GM12878 (cell line): Measurements from ENCODE around the gene LAIR1. TPM values are rescaled to one million over a fixed set of nuclear protein-coding genes. Genes with fewer than 3 reads are reported as not detected.

Experiments
- ATAC-seq: fragments of 200-7000 bp; cut with Tn5 transposase; 3 replicates; pipeline ENCODE4 v1.9.1; 2020; ENCODE audit warnings: mild to moderate bottlenecking, moderate library complexity
- BruUV-seq: library from RNA; stranded (reverse); fragments of 400-500 nt; replicated peaks from 2 replicates; lab custom pipeline; 2021; lab: Mats Ljungman, UMichigan
- CTCF ChIA-PET: fragments of 300-600 bp; sonication (Branson Sonifier 250); formaldehyde crosslinking; extraction: SDS; loops from one replicate; lab custom pipeline; 2021; ENCODE audit warnings: inconsistent platforms; lab: Yijun Ruan, JAX
- POLR2A ChIA-PET: fragments of 350-600 bp; formaldehyde crosslinking; extraction: SDS; loops from one replicate; lab custom pipeline; 2021; ENCODE audit warnings: inconsistent platforms; lab: Charles Lee
- RAD21 ChIA-PET: fragments of 300-600 bp; sonication (Branson Sonifier 250); formaldehyde crosslinking; loops from one replicate; lab custom pipeline; 2023; ENCODE audit warnings: antibody characterized with exemption; ENCODE audit not compliant: unreplicated experiment; lab: Charles Lee
- SMC1A ChIA-PET: fragments of 300-600 bp; sonication (Branson Sonifier 250); formaldehyde crosslinking; loops from one replicate; lab custom pipeline; 2023; ENCODE audit not compliant: unreplicated experiment, uncharacterized antibody; lab: Charles Lee
- DNase-seq: peaks from one replicate; pipeline ENCODE4 v3.0.0-alpha.2; 2011; ENCODE audit warnings: low read depth, low spot score
- FAIRE-seq: peaks from 3 replicates; lab custom pipeline; 2011; peaks lifted over from hg19 to GRCh38; lab: Jason Lieb, UNC
- H2AFZ ChIP-seq: 2 replicates; pipeline ENCODE4 v1.6.0; 2011; ENCODE audit warnings: low read depth, low read length, control low read depth; ENCODE audit not compliant: control insufficient read depth
- H3K27ac ChIP-seq: 2 replicates; pipeline ENCODE4 v1.5.1; 2011; ENCODE audit warnings: control low read depth; ENCODE audit not compliant: control insufficient read depth, insufficient read depth
- H3K27me3 ChIP-seq, 2 experiments: replicated peaks in 1 of 2; 2 replicates each; pipeline versions ENCODE4 v1.6.0 to v1.6.1; 2011; ENCODE audit warnings: low read length in 1 of 2; ENCODE audit not compliant: control insufficient read depth in 2 of 2, insufficient read depth in 2 of 2
- H3K36me3 ChIP-seq, 2 experiments: 2 replicates each; pipeline ENCODE4 v1.5.1; 2011; ENCODE audit warnings: low read length in 1 of 2; ENCODE audit not compliant: control insufficient read depth in 2 of 2, insufficient read depth in 2 of 2
- H3K4me1 ChIP-seq: 2 replicates; pipeline ENCODE4 v1.6.1; 2011; ENCODE audit warnings: mild to moderate bottlenecking, low read length, moderate library complexity, mixed read lengths; ENCODE audit not compliant: control insufficient read depth, insufficient read depth
- H3K4me2 ChIP-seq: 2 replicates; pipeline ENCODE4 v1.6.0; 2011; ENCODE audit warnings: control low read depth; ENCODE audit not compliant: control insufficient read depth, insufficient read depth
- H3K4me3 ChIP-seq: fragments of 200-600 bp; sonication (generic); 2 replicates; pipeline ENCODE4 v1.5.1; 2016
- H3K79me2 ChIP-seq: 2 replicates; pipeline ENCODE4 v1.6.0; 2011; ENCODE audit warnings: low read length; ENCODE audit not compliant: control insufficient read depth, insufficient read depth
- H3K9ac ChIP-seq: 2 replicates; pipeline ENCODE4 v1.8.0; 2011; ENCODE audit warnings: low read length, control low read depth, mixed read lengths; ENCODE audit not compliant: control insufficient read depth, insufficient read depth
- H3K9me3 ChIP-seq: replicated peaks from 3 replicates; pipeline ENCODE4 v1.5.1; 2011; ENCODE audit warnings: mild to moderate bottlenecking, low read length; ENCODE audit not compliant: control insufficient read depth, insufficient read depth
- H4K20me1 ChIP-seq: 2 replicates; pipeline ENCODE4 v1.6.0; 2011; ENCODE audit not compliant: control insufficient read depth, insufficient read depth
- ESRRA ChIP-seq: IDR thresholded peaks from 2 replicates; pipeline ENCODE4 v1.6.1; 2012; ENCODE audit warnings: mild to moderate bottlenecking, low read length, improper control_type of control experiment
- NFIC ChIP-seq: IDR thresholded peaks from 2 replicates; pipeline ENCODE4 v1.6.1; 2012; ENCODE audit warnings: low read depth, mild to moderate bottlenecking, inconsistent platforms, low read length, moderate library complexity
- NFYA ChIP-seq: IDR thresholded peaks from 2 replicates; pipeline ENCODE4 v1.6.1; 2011; ENCODE audit warnings: low read depth, mild to moderate bottlenecking, low read length, improper control_type of control experiment, borderline replicate concordance
- PAX8 ChIP-seq: fragments of 450-650 bp; IDR thresholded peaks from 2 replicates; pipeline ENCODE4 v1.6.1; 2017; ENCODE audit warnings: mild to moderate bottlenecking, moderate library complexity
- SIX5 ChIP-seq: IDR thresholded peaks from 2 replicates; pipeline ENCODE4 v1.6.1; 2011; ENCODE audit warnings: mild to moderate bottlenecking, low read depth, low read length, moderate library complexity; ENCODE audit not compliant: severe bottlenecking
- SRF ChIP-seq, 2 experiments: IDR thresholded peaks; 2 replicates each; pipeline ENCODE4 v1.6.1; 2011; ENCODE audit warnings: low read depth in 2 of 2, low read length in 2 of 2, mild to moderate bottlenecking in 1 of 2, moderate library complexity in 1 of 2
- STAT1 ChIP-seq: fragments of 450-650 bp; conservative IDR thresholded peaks from 2 replicates; pipeline ENCODE4 v1.6.1; 2014; ENCODE audit warnings: antibody characterized with exemption, mild to moderate bottlenecking
- TAF1 ChIP-seq: IDR thresholded peaks from 2 replicates; pipeline ENCODE4 v1.6.1; 2011; ENCODE audit warnings: mild to moderate bottlenecking, low read depth, low read length, borderline replicate concordance
- WGBS: methylation state at CpG from one replicate; pipeline ENCODE4 v1.1.6; 2016; ENCODE audit warnings: low lambda C conversion rate; ENCODE audit not compliant: insufficient replicate concordance, insufficient coverage; ENCODE audit errors: missing lambda C conversion rate; 5-methylcytosine and 5-hydroxymethylcytosine counted together
- in situ Hi-C: fragments of 300-500 bp; cut with MboI; formaldehyde crosslinking; loops from 9 replicates; pipeline ENCODE4 v1.14.3; 2018; ENCODE audit warnings: mixed read lengths
- intact Hi-C: fragments of 100-400 bp; cut with micrococcal nuclease; formaldehyde crosslinking; loops from one replicate; pipeline ENCODE4 v1.14.2; 2022; ENCODE audit not compliant: unreplicated experiment
- polyA plus RNA-seq, 11 experiments: library from polyadenylated mRNA; depleted of rRNA in 4 of 11; unstranded in 6 of 11; stranded (reverse) in 5 of 11; fragments of >200 nt; fragmentation: Nextera tagmentation in 4 of 11; fragmentation: Illumina TruSeq in 1 of 11; extraction: Ambion mirVana in 4 of 11; extraction: Trizol in 1 of 11; gene quantifications; 1 replicate in 1 of 11; 2 replicates in 10 of 11; pipeline versions ENCODE4 v1.2.1 to v1.2.3, GENCODE V29; 2011 to 2016; ENCODE audit warnings: inconsistent platforms in 2 of 11, missing spikeins in 2 of 11, low read depth in 1 of 11
- total RNA-seq, 4 experiments: library from RNA; depleted of rRNA in 3 of 4; stranded (reverse); fragments of >200 nt in 3 of 4; fragmentation: Illumina TruSeq in 1 of 4; extraction: Trizol in 1 of 4; gene quantifications; 2 replicates each; pipeline versions ENCODE4 v1.2.1 to v1.2.3, GENCODE V29; 2013 to 2021
- TF ChIP-seq, protein P1 (sequence below): IDR thresholded peaks from 2 replicates; pipeline ENCODE4 v1.6.1; 2012; ENCODE audit warnings: improper control_type of control experiment, low read depth, low read length; ENCODE audit not compliant: insufficient replicate concordance
- TF ChIP-seq, protein P2 (sequence below): fragments of 150-350 bp; IDR thresholded peaks from 2 replicates; pipeline ENCODE4 v1.6.1; 2014; ENCODE audit warnings: mild to moderate bottlenecking, low read depth, low read length
- TF ChIP-seq, protein P3 (sequence below): fragments of 450-650 bp; IDR thresholded peaks from 2 replicates; pipeline ENCODE4 v1.6.1; 2018; ENCODE audit warnings: mild to moderate bottlenecking, low read depth, moderate library complexity; ENCODE audit not compliant: partially characterized antibody

LAIR1 gene
- total and polyA plus RNA-seq, 10 of the 15 experiments (the other 5 are each of a cell fraction or from before 2014, with no cell fraction given): 8.6 to 58.2 (median 35.3) TPM

DNA sequence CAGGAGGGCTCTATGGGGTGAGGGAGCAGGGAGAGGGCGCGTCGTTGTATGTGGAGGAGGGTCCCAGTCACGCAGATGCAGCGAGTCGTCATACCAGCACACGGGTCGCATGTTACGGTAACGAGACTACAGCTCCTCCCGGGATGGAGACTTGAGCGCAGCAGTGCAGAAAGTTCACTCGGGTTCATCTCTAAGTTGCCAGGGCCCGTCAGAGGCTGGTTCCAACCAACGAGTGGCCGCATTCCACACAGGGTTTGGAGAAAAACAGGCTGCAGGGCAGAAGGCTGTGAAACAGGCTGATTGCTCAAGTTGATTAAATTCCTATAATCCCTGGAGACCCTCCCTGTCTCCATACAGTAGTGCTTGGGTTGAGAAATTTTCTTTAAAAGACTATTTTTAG lies 28.6 kb upstream of the LAIR1 start:
- intact Hi-C loops: no loop called here
- H3K4me1 ChIP-seq: peaks cover 7% of the 10 kb centered on the region
- in situ Hi-C loops: loop anchor here (5.0 kb wide), 1 partner anchor 66 kb away; no protein-coding TSS in a partner anchor
- WGBS: 85% methylated on average over 16 of the region's 16 CpGs
- H3K36me3 ChIP-seq: no peaks in the 10 kb centered on the region
- CTCF ChIA-PET: interaction anchor here (6.7 kb wide), 1 partner anchor 68 kb away, joined by 205 read pairs; no protein-coding TSS in a partner anchor
- no peak overlapping the region for H3K4me3 ChIP-seq
- DNase-seq (no peak), FAIRE-seq (no peak), ATAC-seq (no peak)
- BruUV-seq: no TSS peak
- no peaks in the 10 kb centered on the region for H4K20me1 ChIP-seq
- POLR2A ChIA-PET: no interaction called here
- RAD21 ChIA-PET: no interaction called here
- H3K27ac ChIP-seq: no peak overlapping the region
- no peaks in the 10 kb centered on the region for H3K9me3 ChIP-seq
- no peaks in the 10 kb centered on the region for H3K79me2 ChIP-seq
- no peak overlapping the region for H2AFZ ChIP-seq
- SMC1A ChIA-PET: interaction anchor here (7.4 kb wide), 1 partner anchor 68 kb away, joined by 116 read pairs; no protein-coding TSS in a partner anchor
- no peak overlapping the region for H3K9ac ChIP-seq
- no peaks in the 10 kb centered on the region for H3K27me3 ChIP-seq
- H3K4me2 ChIP-seq: no peak overlapping the region
- TF ChIP-seq, protein P1, sequence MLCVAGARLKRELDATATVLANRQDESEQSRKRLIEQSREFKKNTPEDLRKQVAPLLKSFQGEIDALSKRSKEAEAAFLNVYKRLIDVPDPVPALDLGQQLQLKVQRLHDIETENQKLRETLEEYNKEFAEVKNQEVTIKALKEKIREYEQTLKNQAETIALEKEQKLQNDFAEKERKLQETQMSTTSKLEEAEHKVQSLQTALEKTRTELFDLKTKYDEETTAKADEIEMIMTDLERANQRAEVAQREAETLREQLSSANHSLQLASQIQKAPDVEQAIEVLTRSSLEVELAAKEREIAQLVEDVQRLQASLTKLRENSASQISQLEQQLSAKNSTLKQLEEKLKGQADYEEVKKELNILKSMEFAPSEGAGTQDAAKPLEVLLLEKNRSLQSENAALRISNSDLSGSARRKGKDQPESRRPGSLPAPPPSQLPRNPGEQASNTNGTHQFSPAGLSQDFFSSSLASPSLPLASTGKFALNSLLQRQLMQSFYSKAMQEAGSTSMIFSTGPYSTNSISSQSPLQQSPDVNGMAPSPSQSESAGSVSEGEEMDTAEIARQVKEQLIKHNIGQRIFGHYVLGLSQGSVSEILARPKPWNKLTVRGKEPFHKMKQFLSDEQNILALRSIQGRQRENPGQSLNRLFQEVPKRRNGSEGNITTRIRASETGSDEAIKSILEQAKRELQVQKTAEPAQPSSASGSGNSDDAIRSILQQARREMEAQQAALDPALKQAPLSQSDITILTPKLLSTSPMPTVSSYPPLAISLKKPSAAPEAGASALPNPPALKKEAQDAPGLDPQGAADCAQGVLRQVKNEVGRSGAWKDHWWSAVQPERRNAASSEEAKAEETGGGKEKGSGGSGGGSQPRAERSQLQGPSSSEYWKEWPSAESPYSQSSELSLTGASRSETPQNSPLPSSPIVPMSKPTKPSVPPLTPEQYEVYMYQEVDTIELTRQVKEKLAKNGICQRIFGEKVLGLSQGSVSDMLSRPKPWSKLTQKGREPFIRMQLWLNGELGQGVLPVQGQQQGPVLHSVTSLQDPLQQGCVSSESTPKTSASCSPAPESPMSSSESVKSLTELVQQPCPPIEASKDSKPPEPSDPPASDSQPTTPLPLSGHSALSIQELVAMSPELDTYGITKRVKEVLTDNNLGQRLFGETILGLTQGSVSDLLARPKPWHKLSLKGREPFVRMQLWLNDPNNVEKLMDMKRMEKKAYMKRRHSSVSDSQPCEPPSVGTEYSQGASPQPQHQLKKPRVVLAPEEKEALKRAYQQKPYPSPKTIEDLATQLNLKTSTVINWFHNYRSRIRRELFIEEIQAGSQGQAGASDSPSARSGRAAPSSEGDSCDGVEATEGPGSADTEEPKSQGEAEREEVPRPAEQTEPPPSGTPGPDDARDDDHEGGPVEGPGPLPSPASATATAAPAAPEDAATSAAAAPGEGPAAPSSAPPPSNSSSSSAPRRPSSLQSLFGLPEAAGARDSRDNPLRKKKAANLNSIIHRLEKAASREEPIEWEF: no peak
- TF ChIP-seq TAF1 (no peak), STAT1 (no peak), SRF (IDR thresholded peaks at IDR 0.05; ENCODE audit: low read depth in 2 of 2, low read length in 2 of 2) (no peak), NFYA (no peak), ESRRA (no peak), SIX5 (no peak), PAX8 (no peak), NFIC (no peak)
- TF ChIP-seq, protein P2, sequence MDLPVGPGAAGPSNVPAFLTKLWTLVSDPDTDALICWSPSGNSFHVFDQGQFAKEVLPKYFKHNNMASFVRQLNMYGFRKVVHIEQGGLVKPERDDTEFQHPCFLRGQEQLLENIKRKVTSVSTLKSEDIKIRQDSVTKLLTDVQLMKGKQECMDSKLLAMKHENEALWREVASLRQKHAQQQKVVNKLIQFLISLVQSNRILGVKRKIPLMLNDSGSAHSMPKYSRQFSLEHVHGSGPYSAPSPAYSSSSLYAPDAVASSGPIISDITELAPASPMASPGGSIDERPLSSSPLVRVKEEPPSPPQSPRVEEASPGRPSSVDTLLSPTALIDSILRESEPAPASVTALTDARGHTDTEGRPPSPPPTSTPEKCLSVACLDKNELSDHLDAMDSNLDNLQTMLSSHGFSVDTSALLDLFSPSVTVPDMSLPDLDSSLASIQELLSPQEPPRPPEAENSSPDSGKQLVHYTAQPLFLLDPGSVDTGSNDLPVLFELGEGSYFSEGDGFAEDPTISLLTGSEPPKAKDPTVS: no peak
- TF ChIP-seq, protein P3, sequence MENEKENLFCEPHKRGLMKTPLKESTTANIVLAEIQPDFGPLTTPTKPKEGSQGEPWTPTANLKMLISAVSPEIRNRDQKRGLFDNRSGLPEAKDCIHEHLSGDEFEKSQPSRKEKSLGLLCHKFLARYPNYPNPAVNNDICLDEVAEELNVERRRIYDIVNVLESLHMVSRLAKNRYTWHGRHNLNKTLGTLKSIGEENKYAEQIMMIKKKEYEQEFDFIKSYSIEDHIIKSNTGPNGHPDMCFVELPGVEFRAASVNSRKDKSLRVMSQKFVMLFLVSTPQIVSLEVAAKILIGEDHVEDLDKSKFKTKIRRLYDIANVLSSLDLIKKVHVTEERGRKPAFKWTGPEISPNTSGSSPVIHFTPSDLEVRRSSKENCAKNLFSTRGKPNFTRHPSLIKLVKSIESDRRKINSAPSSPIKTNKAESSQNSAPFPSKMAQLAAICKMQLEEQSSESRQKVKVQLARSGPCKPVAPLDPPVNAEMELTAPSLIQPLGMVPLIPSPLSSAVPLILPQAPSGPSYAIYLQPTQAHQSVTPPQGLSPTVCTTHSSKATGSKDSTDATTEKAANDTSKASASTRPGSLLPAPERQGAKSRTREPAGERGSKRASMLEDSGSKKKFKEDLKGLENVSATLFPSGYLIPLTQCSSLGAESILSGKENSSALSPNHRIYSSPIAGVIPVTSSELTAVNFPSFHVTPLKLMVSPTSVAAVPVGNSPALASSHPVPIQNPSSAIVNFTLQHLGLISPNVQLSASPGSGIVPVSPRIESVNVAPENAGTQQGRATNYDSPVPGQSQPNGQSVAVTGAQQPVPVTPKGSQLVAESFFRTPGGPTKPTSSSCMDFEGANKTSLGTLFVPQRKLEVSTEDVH: no peak
